Measurements from ENCODE around the gene CHURC1.

DNA sequence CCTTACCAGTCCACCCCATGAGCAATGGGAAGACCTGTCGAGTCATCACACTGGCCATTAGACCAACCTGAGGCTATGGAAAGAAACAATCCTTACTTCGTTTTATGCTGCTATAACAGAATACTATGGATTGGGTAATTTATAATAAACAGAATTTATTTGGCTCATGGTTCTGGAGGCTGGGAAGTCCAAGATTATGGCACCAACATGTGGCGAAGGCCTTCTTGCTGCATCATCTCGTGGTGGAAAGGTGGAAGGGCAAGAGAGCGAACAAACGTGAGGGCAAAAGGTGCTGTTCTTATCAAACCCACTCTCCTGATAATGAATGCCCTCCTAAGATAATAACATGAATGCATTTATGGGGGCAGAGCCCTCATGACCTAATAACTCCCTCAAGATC, 24.9 kb upstream of the CHURC1 start:
- TF ChIP-seq, protein P1, sequence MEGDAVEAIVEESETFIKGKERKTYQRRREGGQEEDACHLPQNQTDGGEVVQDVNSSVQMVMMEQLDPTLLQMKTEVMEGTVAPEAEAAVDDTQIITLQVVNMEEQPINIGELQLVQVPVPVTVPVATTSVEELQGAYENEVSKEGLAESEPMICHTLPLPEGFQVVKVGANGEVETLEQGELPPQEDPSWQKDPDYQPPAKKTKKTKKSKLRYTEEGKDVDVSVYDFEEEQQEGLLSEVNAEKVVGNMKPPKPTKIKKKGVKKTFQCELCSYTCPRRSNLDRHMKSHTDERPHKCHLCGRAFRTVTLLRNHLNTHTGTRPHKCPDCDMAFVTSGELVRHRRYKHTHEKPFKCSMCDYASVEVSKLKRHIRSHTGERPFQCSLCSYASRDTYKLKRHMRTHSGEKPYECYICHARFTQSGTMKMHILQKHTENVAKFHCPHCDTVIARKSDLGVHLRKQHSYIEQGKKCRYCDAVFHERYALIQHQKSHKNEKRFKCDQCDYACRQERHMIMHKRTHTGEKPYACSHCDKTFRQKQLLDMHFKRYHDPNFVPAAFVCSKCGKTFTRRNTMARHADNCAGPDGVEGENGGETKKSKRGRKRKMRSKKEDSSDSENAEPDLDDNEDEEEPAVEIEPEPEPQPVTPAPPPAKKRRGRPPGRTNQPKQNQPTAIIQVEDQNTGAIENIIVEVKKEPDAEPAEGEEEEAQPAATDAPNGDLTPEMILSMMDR (IDR thresholded peaks at IDR 0.05; ENCODE audit: low read depth, low read length, poor library complexity, severe bottlenecking), result no peak
- no peak for TF ChIP-seq EZH2phosphoT487 (IDR thresholded peaks at IDR 0.05; ENCODE audit: borderline replicate concordance, low read length)

Measured in DOHH2 (cell line).